Sigmoid colon (tissue), 4 donors: ENCODE data around the gene C1QTNF1.

Experiments
- EP300 ChIP-seq, 4 donors: sonication (generic); formaldehyde crosslinking; IDR thresholded peaks; one replicate each; pipeline ENCODE4 v1.6.1; 2017; ENCODE audit warnings: antibody characterized with exemption in 4 of 4
- POLR2A ChIP-seq, 2 donors: fragments of 450-650 bp; IDR thresholded peaks; one replicate each; pipeline ENCODE4 v1.6.1; 2016; ENCODE audit warnings: antibody characterized with exemption in 2 of 2, mild to moderate bottlenecking in 2 of 2, moderate library complexity in 2 of 2

- TF ChIP-seq POLR2A (IDR thresholded peaks at IDR 0.05) (no peak), EP300 (IDR thresholded peaks at IDR 0.05) (peak in 2 of 4 donors; percentile 14 to 30)
Observed at GRCh38 chr17:79024901-79025737, 1.1 kb downstream of the C1QTNF1 start.
